AG08396 (cell line): ENCODE data around the gene F2RL3.
"Not testable (repeated sequence)": the region's sequence is repeated elsewhere in the genome, so short reads cannot be mapped to it uniquely, and the experiment has no call there.

Experiments
- DNase-seq: peaks from one replicate; pipeline ENCODE4 v3.0.0; 2012; ENCODE audit warnings: low spot score, mixed read lengths

The F2RL3 gene

DNA sequence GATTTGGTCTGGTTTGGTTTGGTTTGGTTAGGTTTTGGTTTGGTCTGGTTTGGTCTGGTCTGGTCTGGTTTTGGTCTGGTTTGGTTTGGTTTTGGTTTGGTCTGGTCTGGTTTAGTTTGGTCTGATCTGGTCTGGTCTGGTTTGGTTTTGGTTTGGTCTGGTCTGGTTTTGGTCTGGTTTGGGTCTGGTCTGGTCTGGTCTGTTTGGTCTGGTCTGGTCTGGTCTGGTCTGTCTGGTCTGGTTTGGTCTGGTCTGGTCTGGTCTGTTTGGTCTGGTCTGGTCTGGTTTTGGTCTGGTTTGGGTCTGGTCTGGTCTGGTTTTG is 13.9 kb upstream of the F2RL3 start:
- not testable (repeated sequence) for DNase-seq

GRCh38 chr19:16875584-16876555 is 12.9 kb upstream of the F2RL3 start:
- DNase-seq, result no peak

- no peak for DNase-seq
Measured at GRCh38 chr19:16876904-16877361, 11.9 kb upstream of the F2RL3 start.

GRCh38 chr19:16877581-16877980 is 11.2 kb upstream of the F2RL3 start:
- no peak for DNase-seq

- DNase-seq, result no peak
Measured at GRCh38 chr19:16878181-16878965, 10.4 kb upstream of the F2RL3 start.

DNA sequence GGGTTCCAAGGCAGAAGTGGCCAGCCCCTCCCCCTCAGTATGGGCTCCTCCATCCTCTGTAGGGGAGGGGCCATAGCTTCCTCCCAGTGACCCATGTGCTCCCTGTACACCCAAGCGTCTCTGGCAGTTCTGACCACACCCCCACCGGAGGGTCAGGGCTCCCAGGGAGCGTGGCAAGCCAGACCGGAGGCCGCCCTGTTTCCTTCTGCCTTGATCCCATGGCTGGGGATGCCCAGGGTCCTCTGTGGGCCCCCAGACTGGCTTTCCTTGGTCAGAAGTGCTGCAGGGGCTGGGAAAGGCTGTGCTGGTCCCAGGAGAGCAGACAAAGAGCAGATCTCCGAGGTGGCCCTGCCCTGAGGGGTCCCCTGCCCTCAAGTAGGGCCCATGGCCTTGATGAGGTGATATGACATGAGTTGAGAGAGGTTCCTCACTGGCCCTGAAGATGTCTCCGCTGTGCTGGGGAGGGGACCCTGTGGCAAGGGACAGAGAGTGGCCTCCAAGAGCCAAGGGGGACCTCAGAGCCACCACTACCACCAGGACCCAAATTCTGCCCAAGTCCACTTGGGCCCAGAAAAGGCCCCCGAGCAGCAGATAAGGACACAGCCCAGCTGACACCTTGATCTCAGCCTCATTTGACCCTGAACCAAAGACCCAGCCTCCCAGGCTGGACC is 7.8 kb upstream of the F2RL3 start:
- no peak for DNase-seq

- no peak for DNase-seq
Measured at GRCh38 chr19:16882146-16882545, 6.7 kb upstream of the F2RL3 start.

DNA sequence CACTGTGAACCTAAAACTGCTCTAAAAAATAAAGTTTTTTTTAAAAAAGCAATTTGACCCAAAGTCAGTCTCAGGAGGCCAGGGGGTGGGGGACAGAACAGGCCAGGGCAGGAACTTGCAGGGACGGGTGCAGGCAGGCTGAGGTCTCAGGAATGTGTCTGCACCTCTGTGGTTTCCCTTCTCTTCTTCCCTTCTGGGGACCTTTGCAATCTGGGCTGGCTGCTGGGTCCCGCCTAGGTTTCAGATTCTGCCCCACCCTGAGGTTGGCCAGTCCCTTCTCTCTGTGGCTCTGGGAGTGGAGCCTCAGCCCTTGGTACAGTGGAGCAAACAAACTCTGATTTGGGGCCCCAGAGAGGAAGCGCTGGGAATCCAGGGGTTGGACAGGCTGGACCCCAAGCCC is 5.3 kb upstream of the F2RL3 start:
- DNase-seq, result no peak

GRCh38 chr19:16885166-16885565 is 3.6 kb upstream of the F2RL3 start:
- no peak for DNase-seq

GRCh38 chr19:16886305-16886880 is 2.4 kb upstream of the F2RL3 start:
- no peak for DNase-seq

DNA sequence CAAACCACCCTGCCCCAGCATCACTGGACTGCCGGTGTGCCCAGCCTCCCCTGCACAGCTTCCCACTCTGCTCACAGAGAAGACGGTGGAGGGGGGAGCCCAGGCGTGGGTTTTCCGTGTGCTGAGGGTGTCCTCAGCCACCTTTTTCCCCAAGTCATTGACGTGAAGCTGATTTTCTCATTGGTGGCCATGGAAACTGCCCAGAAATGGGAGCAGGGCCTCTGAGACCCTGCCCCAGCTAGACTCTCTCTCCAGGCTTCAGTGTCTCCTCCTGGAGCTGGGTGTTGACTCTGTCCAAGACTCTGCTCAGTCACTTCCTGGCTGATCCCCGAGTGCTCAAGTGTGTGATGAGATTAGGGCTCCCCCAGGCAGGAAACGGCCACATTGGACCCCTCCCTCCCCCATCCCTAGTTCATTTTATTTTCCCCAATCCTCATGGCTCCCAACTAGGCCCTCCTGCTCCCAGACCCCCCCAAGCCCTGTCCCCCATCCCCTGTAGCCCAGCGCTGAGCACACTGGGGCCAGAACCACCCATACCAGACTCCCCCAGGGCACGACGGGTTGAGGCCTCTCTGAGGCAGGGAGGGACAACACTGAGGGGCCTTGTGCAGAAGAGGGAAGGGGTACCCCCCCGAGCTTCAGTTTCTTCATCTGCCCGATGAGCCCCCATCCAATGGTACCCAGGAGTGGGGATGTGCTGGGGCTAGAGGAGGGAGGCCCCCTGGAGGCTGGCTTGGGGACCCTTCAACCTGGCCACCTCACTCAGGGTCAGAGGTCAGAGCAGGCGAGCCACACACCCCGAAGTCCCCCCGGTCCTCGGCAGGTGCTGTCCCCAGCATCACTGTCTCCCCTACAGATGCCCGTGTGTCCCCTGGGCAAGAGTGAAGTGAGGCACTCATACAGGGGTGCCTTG is 1.2 kb upstream of the F2RL3 start:
- DNase-seq, result no peak

- DNase-seq, result peak; percentile 57
Measured at GRCh38 chr19:16889366-16889882, 625 bp downstream of the F2RL3 start.

DNA sequence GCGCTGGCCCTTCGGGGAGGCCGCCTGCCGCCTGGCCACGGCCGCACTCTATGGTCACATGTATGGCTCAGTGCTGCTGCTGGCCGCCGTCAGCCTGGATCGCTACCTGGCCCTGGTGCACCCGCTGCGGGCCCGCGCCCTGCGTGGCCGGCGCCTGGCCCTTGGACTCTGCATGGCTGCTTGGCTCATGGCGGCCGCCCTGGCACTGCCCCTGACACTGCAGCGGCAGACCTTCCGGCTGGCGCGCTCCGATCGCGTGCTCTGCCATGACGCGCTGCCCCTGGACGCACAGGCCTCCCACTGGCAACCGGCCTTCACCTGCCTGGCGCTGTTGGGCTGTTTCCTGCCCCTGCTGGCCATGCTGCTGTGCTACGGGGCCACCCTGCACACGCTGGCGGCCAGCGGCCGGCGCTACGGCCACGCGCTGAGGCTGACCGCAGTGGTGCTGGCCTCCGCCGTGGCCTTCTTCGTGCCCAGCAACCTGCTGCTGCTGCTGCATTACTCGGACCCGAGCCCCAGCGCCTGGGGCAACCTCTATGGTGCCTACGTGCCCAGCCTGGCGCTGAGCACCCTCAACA is 1.2 kb downstream of the F2RL3 start:
- DNase-seq, result no peak

DNA sequence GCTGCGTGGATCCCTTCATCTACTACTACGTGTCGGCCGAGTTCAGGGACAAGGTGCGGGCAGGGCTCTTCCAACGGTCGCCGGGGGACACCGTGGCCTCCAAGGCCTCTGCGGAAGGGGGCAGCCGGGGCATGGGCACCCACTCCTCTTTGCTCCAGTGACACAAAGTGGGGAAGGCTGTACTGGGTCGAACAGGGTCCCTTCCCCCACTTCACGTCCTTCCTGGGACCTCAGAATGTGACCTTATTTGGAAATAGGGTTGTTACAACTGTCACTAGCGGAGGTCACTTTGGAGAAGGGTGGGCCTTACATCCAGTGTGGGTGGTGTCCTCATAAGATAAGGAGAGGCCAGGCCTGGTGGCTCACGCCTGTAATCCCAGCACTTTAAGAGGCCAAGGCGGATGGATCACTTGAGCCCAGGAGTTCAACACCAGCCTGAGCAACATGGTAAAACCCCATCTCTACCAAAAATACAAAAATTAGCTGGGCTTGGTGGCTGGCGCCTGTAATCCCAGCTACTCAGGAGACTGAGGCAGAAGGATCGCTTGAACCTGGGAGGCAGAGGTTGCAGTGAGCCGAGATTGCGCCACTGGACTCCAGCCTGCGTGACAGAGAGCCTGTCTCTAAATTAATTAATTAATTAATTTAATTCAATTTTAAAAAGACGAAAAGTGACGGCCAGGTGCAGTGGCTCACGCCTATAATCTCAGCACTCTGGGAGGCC is 1.8 kb downstream of the F2RL3 start:
- no peak for DNase-seq

DNA sequence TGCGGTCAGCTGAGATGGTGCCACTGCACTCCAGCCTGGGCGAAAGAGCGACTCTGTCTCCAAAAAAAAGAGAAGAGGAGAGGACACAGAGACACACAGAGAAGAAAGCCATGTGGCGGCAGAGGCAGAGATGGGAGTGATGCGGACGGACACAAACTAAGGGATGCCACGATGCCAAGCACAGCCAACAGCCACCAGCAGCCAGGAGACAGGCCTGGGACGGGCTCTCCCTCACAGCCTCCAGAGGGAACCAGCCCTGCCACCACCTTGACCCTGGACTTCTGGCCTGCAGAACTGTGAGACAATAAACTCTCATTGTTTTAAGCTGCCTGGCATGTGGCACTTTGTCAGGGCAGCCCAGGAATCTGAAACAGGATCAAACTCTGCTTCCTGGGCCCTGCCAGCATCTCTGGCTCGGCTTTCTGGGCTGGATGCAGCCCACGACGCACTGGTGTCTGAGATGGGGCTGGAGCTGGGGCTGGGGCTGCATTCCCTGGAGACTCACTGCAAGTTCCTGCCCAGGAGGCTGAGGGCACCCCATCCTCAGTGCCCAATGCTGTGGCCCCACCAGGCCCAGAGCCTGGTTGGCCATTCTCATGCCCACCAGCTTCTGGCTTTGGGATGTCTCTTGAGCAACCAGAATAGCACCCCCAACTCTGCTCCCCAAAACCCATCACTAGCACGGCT is 3.0 kb downstream of the F2RL3 start:
- no peak for DNase-seq

DNA sequence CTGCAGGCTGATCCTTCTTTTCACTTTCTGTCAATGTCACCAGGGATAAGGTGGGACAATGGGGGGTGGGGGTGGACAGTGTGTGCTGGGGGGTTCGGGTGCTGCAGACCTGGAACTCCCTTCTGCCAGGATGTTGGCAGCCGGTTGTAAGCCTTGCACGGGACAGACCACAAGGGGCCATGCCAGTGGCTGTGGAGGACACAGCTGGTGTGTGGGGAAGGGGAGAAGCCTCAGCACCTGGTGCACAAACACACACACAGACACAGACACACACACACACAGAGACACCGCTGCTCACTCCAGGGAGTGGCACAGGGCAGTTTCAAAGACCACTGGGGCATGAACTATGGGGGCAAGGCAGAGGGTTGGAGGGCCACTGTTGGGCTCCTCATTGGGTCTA is 3.6 kb downstream of the F2RL3 start:
- DNase-seq, result no peak

- DNase-seq, result no peak
Measured at GRCh38 chr19:16892868-16893685, 4.3 kb downstream of the F2RL3 start.

DNA sequence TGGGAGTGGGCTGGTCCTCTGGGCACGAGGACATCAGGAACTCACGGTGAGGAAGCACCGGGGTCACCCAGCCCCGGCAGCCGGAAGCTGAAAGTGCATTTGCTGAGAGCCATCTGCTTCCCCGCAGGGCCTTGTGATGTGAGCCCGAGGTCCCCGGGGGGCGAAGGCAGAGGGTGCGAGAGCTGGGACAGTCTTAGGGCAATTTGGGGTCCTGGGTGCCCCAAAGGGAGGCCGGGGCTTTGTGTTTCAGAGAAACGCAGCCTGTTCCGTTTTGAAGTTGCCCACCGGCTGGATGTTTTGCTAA is 4.8 kb downstream of the F2RL3 start:
- DNase-seq, result no peak

DNA sequence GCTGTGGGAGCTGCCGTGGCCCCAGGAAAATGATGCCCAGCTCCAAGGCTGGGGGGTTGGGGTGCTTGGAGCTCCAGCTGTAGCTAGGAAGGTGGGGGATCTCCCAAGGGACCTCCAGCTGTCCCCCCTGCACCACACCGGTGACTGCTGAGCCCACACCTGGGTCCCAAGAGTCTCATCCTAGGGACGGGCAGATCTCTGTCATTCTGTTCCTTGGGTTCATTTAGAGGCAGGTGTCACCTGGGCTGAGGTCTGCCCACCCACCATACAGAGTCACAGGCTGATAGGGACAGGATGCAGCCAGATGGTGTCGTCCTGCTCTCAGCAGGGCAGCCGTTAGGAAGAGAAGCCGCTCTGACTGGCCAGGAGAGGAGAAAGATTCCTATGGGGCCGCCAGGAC is 5.3 kb downstream of the F2RL3 start:
- no peak for DNase-seq
